Measurements from ENCODE around the gene FHOD3. TPM values are rescaled to one million over a fixed set of nuclear protein-coding genes. Genes with fewer than 3 reads are reported as not detected.

The FHOD3 gene
- total and polyA plus RNA-seq, 4 donors, result 6.2 to 42.0 (median 20.4) TPM

DNA sequence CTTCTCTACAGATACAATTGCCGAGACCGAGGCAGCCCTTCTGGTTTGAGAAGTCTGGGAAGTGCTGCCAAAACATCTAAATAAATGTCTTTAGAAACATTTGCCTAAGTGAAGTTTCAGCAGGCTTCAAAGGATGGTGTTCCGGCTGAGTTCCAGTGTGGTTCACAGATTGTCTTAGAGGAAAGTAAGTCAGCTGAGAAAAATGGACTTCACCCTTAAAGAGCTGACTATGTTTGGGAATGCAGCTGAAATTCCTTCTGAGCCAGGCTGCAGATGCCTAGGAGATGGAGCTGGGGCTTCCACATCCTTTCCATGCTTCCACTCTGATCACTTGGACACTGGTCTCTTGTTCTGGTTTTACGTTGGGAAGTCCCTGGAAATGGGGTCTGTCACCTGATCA, 83.6 kb downstream of the FHOD3 start:
- intact Hi-C loops (cut with DNase I), result no loop called here
- Histone ChIP-seq H3K4me1 (ENCODE audit: control insufficient read depth in 1 of 2, insufficient read depth in 2 of 2, low read length in 2 of 2) (no peaks in the 10 kb centered on the region), H3K9me3 (ENCODE audit: control insufficient read depth, low read length) (no peaks in the 10 kb centered on the region), H3K4me3 (ENCODE audit: low read length in 2 of 2) (no peak overlapping the region), H3K27me3 (ENCODE audit: control insufficient read depth in 1 of 2, insufficient read depth in 2 of 2, low read length in 1 of 2) (no peaks in the 10 kb centered on the region), H3K27ac (ENCODE audit: low read depth in 1 of 2, low read length in 2 of 2) (no peak overlapping the region), H3K36me3 (ENCODE audit: control insufficient read depth in 1 of 2, insufficient read depth in 2 of 2, low read length in 1 of 2) (no peaks in the 10 kb centered on the region)
- 75 to 78% methylated on average over 4 of the region's 4 CpGs for WGBS, 2 donors
- no peak for ATAC-seq (ENCODE audit: low FRiP score)
- DNase-seq, result no peak

DNA sequence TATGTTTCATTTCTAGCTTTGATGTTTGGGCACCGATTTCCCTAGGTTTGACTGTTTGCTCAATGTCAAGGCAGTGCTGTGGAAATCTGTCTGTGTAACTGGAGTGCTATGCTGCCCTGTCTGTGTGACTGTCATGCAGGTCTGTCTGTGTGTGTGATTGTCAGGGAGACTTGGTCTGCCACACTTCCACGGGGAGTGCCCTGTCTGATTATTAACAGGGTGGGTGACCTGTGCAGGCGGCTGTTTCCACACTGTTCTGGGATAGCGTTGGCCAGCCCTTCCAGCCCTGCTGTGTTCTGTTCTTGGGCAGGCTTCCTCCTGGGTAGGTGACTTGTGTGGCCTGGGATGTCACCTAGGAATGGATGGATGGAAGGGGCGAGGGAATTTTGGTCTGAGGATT, 85.3 kb downstream of the FHOD3 start:
- DNase-seq, result no peak
- Histone ChIP-seq H3K27ac (ENCODE audit: low read depth in 1 of 2, low read length in 2 of 2) (no peak overlapping the region), H3K4me3 (ENCODE audit: low read length in 2 of 2) (no peak overlapping the region), H3K4me1 (ENCODE audit: control insufficient read depth in 1 of 2, insufficient read depth in 2 of 2, low read length in 2 of 2) (no peaks in the 10 kb centered on the region), H3K36me3 (ENCODE audit: control insufficient read depth in 1 of 2, insufficient read depth in 2 of 2, low read length in 1 of 2) (no peaks in the 10 kb centered on the region), H3K27me3 (ENCODE audit: control insufficient read depth in 1 of 2, insufficient read depth in 2 of 2, low read length in 1 of 2) (no peaks in the 10 kb centered on the region), H3K9me3 (ENCODE audit: control insufficient read depth, low read length) (no peaks in the 10 kb centered on the region)
- WGBS, 2 donors, result 71 to 80% methylated on average over 5 of the region's 5 CpGs
- ATAC-seq (ENCODE audit: low FRiP score), result no peak
- intact Hi-C loops (cut with DNase I), result no loop called here

DNA sequence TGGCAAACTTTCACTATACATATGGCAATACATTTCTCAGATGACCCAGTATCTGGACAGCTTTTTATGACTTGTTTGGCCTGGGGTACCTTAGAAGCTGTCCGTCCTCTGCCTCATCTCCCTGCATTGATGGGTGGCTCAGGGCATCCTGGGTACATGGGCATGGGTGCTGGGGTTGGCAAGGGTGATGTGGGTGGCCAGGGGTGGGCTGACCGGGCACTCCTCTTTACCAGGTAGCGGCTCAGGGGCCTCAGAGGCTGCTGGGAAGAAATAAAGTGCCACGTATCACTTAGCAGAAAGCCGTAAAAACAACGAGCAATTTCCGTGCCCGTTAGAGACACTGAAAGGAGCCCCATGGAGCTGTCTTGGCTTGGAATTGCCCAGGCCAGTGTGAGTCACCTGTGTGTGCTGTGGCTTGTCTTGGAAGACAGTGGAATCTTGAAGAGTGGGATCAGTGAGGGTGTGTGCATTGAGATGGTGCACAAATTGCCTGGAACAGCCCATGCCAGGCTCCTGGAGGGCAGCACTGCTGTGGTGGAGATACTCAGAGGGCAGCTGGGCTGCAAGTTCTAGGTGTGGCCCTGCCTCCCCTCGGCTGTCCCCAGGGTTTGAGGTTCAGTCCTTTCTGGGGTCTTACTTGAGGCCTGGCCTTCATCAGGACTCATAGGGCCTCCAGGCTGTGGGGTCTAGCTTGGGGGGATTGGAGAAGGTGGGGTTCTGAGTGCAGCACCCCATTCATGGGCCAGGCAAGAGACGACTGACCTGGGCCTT, 88.8 kb downstream of the FHOD3 start:
- intact Hi-C loops (cut with DNase I), result no loop called here
- H3K4me3 ChIP-seq (ENCODE audit: low read length in 2 of 2), result no peak overlapping the region
- no peak overlapping the region for H3K27ac ChIP-seq (ENCODE audit: low read depth in 1 of 2, low read length in 2 of 2)
- no peaks in the 10 kb centered on the region for H3K36me3 ChIP-seq (ENCODE audit: control insufficient read depth in 1 of 2, insufficient read depth in 2 of 2, low read length in 1 of 2)
- H3K9me3 ChIP-seq (ENCODE audit: control insufficient read depth, low read length), result no peaks in the 10 kb centered on the region
- H3K27me3 ChIP-seq (ENCODE audit: control insufficient read depth in 1 of 2, insufficient read depth in 2 of 2, low read length in 1 of 2), result no peaks in the 10 kb centered on the region
- DNase-seq, result no peak
- no peak for ATAC-seq (ENCODE audit: low FRiP score)
- 91 to 92% methylated on average over 10 of the region's 10 CpGs for WGBS, 2 donors
- H3K4me1 ChIP-seq (ENCODE audit: control insufficient read depth in 1 of 2, insufficient read depth in 2 of 2, low read length in 2 of 2), result no peaks in the 10 kb centered on the region

DNA sequence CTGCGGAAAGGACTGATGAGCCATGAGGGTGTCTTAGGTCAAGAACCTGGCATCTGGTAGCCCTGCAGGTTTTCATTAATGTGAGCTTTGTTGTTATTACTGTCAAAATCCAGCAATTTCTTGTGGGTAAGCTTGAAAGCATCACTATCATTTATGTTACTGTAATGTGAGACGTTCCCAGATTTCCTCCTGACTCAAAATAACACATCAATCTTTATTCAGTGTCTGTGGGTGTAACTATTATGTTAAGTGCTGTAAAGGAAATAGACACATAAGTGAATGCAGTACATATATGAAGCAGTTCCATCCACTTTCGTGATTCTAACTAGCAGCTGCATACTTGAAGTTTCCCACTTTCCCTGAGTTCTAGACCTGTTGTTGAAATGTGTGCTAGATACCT, 89.8 kb downstream of the FHOD3 start:
- Histone ChIP-seq H3K27ac (ENCODE audit: low read depth in 1 of 2, low read length in 2 of 2) (no peak overlapping the region), H3K27me3 (ENCODE audit: control insufficient read depth in 1 of 2, insufficient read depth in 2 of 2, low read length in 1 of 2) (no peaks in the 10 kb centered on the region), H3K36me3 (ENCODE audit: control insufficient read depth in 1 of 2, insufficient read depth in 2 of 2, low read length in 1 of 2) (no peaks in the 10 kb centered on the region), H3K4me3 (ENCODE audit: low read length in 2 of 2) (no peak overlapping the region), H3K9me3 (ENCODE audit: control insufficient read depth, low read length) (no peaks in the 10 kb centered on the region), H3K4me1 (ENCODE audit: control insufficient read depth in 1 of 2, insufficient read depth in 2 of 2, low read length in 2 of 2) (no peaks in the 10 kb centered on the region)
- WGBS, 2 donors, result 64 to 67% methylated on average over 3 of the region's 3 CpGs
- intact Hi-C loops (cut with DNase I), result no loop called here
- DNase-seq (no peak), ATAC-seq (ENCODE audit: low FRiP score) (no peak)

DNA sequence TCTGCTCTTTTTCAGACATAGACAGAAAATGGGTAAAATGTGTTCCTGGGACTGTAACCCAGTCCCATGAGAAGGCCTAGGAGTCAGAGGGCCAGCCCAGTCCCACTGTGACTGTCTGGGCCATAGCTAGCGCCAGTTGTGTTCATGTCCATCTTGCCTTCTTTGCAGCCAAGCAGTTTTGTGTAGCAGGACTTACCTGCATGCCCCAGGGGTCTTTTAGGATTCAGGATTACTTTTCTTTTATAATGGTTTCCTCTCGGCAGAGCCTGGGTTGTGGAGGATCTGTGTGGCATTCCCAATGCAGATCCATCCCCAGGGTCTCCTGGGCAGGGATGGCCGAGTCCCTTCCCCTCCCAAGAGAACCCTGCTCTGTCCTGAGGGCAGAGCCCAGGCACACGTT, 90.8 kb downstream of the FHOD3 start:
- WGBS, 2 donors, result 95 to 96% methylated on average over 4 of the region's 4 CpGs
- ATAC-seq (ENCODE audit: low FRiP score) (no peak), DNase-seq (no peak)
- Histone ChIP-seq H3K36me3 (ENCODE audit: control insufficient read depth in 1 of 2, insufficient read depth in 2 of 2, low read length in 1 of 2) (no peaks in the 10 kb centered on the region), H3K27me3 (ENCODE audit: control insufficient read depth in 1 of 2, insufficient read depth in 2 of 2, low read length in 1 of 2) (no peaks in the 10 kb centered on the region), H3K4me1 (ENCODE audit: control insufficient read depth in 1 of 2, insufficient read depth in 2 of 2, low read length in 2 of 2) (peaks cover 0 to 2% of the 10 kb centered on the region in 2 donors), H3K27ac (ENCODE audit: low read depth in 1 of 2, low read length in 2 of 2) (no peak overlapping the region), H3K9me3 (ENCODE audit: control insufficient read depth, low read length) (no peaks in the 10 kb centered on the region), H3K4me3 (ENCODE audit: low read length in 2 of 2) (no peak overlapping the region)
- intact Hi-C loops (cut with DNase I), result no loop called here

DNA sequence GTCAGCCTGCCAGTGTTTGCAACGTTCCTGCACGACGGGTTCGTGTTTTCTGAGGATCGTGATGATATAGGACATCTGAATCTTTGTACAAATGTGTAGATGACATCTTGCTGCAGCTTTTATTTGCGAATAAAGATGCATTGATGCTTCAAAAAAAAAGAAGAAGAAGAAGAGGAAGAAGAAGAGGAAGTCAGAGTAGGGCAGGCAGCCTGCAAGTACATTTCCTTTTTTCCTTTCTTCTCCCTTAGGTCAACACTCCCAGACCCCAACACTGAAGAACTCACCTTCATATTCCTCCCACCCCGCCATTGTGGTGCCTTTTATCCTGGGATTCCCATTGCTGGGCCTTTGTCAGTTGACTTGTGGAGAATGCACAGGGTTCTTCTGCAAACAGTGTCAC, 91.5 kb downstream of the FHOD3 start:
- Histone ChIP-seq H3K36me3 (ENCODE audit: control insufficient read depth in 1 of 2, insufficient read depth in 2 of 2, low read length in 1 of 2) (no peaks in the 10 kb centered on the region), H3K27ac (ENCODE audit: low read depth in 1 of 2, low read length in 2 of 2) (no peak overlapping the region), H3K4me3 (ENCODE audit: low read length in 2 of 2) (no peak overlapping the region), H3K27me3 (ENCODE audit: control insufficient read depth in 1 of 2, insufficient read depth in 2 of 2, low read length in 1 of 2) (no peaks in the 10 kb centered on the region), H3K4me1 (ENCODE audit: control insufficient read depth in 1 of 2, insufficient read depth in 2 of 2, low read length in 2 of 2) (peaks cover 3 to 4% of the 10 kb centered on the region in 2 donors), H3K9me3 (ENCODE audit: control insufficient read depth, low read length) (no peaks in the 10 kb centered on the region)
- DNase-seq (no peak), ATAC-seq (ENCODE audit: low FRiP score) (no peak)
- 93 to 96% methylated on average over 7 of the region's 7 CpGs for WGBS, 2 donors
- intact Hi-C loops (cut with DNase I), result no loop called here

DNA sequence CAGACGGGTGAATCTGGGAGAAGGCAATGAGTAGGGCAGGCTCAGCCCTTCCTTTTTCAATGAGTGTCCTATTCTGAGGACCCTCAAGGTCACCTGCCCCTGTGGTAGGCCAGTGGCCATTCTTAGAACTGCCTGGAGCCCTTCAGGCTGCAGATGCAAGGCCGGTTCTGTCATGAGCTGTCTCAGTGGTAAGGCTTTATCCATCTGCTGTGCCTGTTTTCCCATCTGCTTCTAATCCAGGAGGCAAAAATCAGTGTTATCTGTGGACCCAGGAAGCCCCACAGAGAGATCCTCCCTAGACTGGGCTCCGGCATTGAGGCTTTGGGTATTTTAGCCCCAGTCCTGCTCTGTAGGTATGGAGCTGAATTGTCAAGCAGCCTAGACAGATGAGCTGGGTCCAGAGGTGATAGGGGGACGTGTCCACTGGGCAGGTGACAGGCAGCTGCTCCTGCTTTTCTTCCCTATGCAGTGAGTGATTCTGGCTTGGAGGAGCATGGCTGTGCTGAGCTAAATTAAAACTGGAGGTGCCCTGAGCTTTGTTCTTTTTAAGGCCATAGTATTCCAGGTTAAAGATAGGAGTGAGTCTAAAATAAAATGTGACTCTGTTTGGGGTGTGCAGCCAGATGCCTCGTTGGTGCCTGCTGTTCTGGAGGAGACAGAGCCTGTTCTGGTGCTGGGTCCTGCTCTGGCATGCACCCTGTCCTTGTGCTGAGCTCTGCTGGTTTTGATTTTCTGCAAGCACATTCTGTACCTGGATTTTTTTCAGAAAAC, 92.5 kb downstream of the FHOD3 start:
- no peak for ATAC-seq (ENCODE audit: low FRiP score)
- peaks cover 3 to 4% of the 10 kb centered on the region in 2 donors for H3K4me1 ChIP-seq (ENCODE audit: control insufficient read depth in 1 of 2, insufficient read depth in 2 of 2, low read length in 2 of 2)
- intact Hi-C loops (cut with DNase I), result no loop called here
- H3K4me3 ChIP-seq (ENCODE audit: low read length in 2 of 2), result no peak overlapping the region
- H3K27me3 ChIP-seq (ENCODE audit: control insufficient read depth in 1 of 2, insufficient read depth in 2 of 2, low read length in 1 of 2), result no peaks in the 10 kb centered on the region
- WGBS, 2 donors, result 64 to 71% methylated on average over 5 of the region's 5 CpGs
- no peaks in the 10 kb centered on the region for H3K36me3 ChIP-seq (ENCODE audit: control insufficient read depth in 1 of 2, insufficient read depth in 2 of 2, low read length in 1 of 2)
- peak overlapping the region in 1 of 2 donors; percentile 13 for H3K27ac ChIP-seq (ENCODE audit: low read depth in 1 of 2, low read length in 2 of 2)
- no peaks in the 10 kb centered on the region for H3K9me3 ChIP-seq (ENCODE audit: control insufficient read depth, low read length)
- no peak for DNase-seq

DNA sequence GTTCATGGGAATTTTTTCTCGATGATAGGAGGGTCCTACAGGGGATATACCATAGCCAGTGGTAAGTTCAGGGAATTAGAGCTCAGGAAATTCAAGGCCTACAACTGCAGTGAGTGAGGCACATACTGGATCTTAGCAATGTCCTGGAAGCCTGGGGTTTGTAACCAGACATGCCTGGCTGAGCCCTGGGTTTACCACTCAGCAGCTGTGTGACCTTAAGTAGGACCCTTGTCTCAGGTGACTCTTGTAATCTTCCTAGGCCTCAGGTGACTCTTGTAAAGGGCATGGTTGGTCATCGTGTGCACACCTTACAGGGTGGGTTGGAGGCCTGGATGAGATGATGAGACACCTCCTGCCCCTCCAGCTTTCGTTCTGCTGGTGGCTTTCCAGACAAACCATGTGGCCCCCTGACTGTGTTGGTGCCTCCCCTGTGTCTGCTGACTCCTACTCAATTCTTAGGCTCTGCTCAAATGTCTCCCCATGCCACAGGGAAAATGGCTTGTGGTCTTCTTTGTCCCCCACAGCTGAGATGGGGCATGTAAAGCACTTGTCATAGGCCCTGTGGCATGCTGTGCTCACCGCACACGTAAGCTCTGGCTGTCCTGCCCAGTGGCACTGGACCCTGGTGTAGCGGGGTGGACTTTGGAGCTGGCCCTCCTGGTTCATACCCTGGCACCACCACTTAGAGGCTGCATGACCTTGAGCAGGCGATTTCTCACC, 94.1 kb downstream of the FHOD3 start:
- 96 to 97% methylated on average over 7 of the region's 7 CpGs for WGBS, 2 donors
- no peak for ATAC-seq (ENCODE audit: low FRiP score)
- peak overlapping the region in 1 of 2 donors; percentile 39 for H3K27ac ChIP-seq (ENCODE audit: low read depth in 1 of 2, low read length in 2 of 2)

More for the DNA sequence above, 94.1 kb downstream of the FHOD3 start:
- Histone ChIP-seq H3K4me3 (ENCODE audit: low read length in 2 of 2) (no peak overlapping the region), H3K36me3 (ENCODE audit: control insufficient read depth in 1 of 2, insufficient read depth in 2 of 2, low read length in 1 of 2) (no peaks in the 10 kb centered on the region), H3K27me3 (ENCODE audit: control insufficient read depth in 1 of 2, insufficient read depth in 2 of 2, low read length in 1 of 2) (no peaks in the 10 kb centered on the region), H3K4me1 (ENCODE audit: control insufficient read depth in 1 of 2, insufficient read depth in 2 of 2, low read length in 2 of 2) (peaks cover 3 to 4% of the 10 kb centered on the region in 2 donors), H3K9me3 (ENCODE audit: control insufficient read depth, low read length) (no peaks in the 10 kb centered on the region)
- intact Hi-C loops (cut with DNase I), result no loop called here
- no peak for DNase-seq
